Measurements from ENCODE around the gene STRADA.
A peak's percentile ranks its signal among the peaks of the same experiment; 100 is the strongest.

The STRADA gene

GRCh38 chr17:63741408-63742173 is at the start of gene STRADA:
TSS of gene STRADA (minus strand) at chr17:63741799. CDS start at chr17:63728369, 13,430 bp downstream.
- DNase-seq: peak; percentile 86

DNA sequence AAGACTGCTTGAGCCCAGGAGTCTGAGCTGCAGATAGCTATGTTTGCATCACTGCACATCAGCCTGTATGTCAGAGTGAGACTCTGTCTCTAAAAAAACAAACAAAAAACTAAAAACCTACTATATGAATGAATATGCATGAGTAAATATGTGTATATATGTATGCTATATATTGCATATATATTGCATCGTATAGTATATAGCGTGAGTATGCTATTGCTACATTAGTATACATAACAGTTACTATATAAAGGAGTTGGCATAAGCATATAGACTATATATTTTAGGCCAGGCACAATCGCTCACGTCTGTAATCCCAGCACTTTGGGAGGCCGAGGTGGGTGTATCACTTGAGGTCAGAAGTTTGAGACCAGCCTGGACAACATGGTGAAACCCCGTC is 48.5 kb upstream of the STRADA start:
- DNase-seq: no peak

DNA sequence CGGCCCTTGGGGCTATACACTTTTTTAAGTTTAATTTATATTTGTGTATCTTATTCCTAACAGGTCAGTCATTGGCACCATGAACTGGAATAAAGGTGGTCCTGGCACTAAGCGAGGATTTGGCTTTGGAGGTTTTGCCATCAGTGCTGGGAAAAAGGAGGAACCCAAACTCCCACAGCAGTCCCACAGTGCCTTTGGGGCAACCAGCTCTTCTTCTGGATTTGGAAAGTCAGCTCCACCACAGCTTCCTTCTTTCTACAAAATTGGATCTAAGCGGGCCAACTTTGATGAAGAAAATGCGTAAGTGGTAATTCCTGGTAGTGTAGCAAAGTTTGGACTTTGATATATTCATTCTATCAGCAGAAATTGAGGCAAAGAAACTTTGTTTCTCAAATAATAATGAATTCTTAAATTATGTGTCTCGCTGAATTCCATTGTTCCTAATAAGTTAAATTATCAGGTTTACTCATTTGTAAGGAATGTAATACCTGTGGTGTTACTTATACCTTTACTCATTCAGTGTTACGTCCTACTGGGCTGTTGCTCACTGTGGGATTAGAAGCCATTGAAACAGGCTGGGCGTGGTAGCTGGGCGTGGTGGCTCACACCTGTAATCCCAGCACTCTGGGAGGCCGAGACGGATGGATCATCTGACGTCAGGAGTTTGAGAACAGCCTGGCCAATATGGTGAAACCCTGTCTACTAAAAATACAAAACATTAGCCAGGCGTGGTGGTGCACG is 45.5 kb upstream of the STRADA start:
- no peak for DNase-seq

DNA sequence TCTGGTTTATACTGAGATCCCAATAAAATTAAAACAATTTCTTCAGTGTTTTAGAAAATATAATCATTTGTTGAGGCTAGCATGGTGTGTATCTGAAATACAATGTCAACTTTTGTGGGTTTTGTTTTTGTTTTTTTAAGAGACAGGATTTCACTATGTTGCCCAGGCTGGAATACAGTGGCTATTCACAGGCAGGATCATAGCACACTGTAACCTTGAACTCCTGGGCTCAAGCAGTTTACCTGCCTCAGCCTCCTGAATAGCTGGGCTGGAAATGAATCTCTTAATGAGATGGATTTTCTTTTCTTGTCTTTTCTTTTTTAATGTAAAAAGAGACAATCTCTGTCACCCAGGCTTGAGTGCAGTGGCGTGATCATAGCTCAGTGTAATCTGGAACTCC is 44.5 kb upstream of the STRADA start:
- no peak for DNase-seq

DNA sequence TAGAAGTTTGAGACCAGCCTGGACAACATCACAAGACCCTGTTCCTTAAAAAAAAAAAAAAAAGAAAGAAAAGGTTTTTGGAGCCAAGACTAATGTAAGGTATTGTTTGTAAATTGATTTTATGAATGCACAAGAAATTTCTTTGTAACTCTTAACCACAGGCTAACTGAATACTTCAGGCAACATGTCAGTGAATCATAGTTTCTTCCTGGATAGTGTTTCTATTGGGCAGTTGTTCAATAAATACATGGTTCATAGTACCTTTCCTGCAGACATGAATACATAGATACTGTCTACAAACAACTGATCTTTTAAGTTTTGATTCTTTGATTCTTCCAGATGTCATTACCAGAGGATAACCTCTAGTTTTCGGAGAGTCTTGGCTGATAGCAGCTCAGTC is 44.0 kb upstream of the STRADA start:
- DNase-seq: no peak

DNA sequence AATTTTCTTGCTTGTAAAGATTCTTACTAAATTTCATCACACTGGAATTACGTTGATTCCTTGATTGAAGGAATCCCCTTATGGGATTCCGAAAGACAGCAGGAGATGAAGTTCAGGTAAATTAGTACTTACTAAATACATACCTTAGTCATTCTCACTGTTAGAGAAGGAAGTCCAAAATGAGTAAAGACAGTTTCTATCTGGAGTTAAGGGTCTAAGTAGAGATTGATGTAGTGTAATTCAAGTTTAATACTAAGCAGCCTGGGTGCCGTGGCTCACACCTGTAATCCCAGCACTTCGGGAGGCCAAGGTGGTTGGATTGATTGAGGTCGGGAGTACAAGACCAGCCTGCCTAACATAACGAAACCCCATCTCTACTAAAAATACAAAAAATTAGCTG is 41.9 kb upstream of the STRADA start:
- no peak for DNase-seq

- no peak for DNase-seq
Observed at GRCh38 chr17:63780928-63781327, 39.3 kb upstream of the STRADA start.

GRCh38 chr17:63780507-63780906 is 38.9 kb upstream of the STRADA start:
- no peak for DNase-seq

GRCh38 chr17:63775420-63775819 is 33.8 kb upstream of the STRADA start:
- no peak for DNase-seq

- DNase-seq: no peak
Observed at GRCh38 chr17:63774969-63775265, 33.3 kb upstream of the STRADA start.

- no peak for DNase-seq
Observed at GRCh38 chr17:63774141-63774968, 32.8 kb upstream of the STRADA start, which contains the start of gene DDX42. TSS of gene DDX42 (plus strand) at chr17:63774170. CDS start at chr17:63787050, 12,880 bp downstream.

DNA sequence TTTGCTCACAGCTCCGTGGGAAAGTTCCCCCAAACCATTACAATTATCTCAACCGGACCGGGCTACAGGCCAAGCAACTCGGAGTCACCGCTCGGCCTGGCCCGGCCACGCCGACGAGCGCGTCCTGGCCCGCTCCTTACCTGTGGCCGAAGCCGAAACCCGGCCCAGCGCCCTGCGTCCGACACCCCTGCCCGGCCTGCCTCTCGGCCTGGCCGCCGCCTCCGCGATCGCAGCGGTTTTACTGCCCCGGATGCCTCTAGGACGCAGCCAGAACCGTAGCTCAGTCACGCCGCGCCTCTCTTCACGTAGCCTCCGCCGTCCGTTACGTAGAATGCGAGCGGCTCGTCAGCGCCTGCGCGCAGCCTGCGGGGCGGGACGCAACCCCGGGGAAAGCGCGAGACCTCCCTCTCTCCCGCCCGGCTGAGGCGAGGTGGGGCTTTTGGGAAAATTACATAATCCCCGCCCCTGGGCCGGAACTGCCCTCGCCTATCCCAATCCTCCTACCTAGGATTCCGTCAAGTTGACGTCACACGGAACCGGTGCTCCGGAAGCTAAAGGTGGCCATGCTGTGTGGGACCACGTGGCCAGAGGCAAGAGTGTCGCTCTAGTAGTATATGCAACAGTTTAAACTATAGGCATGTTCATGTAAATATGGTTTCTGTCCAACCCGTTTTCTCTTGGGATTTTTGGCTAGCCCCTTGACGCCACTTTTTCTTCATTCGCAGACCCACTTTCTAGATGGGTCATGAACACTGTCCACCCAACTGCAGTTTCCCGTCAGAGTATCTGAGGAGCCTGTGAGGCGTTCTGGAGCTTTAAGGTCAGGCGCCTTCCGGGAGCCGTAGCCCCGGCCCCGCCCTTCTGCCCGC is 31.9 kb upstream of the STRADA start, which contains the start of gene CCDC47:
Gene CCDC47 (minus strand): TSS at position 326 of the 869 bp plus-strand sequence. CDS start 7,422 bp downstream, outside the sequence.
- DNase-seq: peak; percentile 96

DNA sequence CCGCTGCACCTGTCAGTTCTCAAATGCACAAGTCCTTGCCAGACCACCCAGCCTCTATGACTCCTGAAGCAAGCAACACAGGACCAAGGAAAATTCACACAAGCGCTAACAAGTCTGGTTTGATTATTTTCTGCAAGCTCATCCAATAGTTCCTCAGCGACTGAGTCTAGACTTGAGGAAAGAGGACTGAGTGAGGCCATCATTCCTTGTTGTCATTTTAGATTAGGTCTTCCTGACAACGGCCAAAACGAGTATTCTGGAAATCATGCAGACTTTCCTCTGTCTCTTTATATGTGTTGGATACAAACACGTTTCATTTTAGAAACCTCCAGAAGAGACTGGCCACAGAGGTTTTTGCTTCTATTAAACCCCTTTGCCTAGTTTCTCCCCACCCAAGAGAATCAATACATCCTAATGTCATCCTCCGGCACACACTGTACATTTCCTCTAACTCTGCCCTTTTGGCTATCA is 31.2 kb upstream of the STRADA start:
- DNase-seq: no peak

DNA sequence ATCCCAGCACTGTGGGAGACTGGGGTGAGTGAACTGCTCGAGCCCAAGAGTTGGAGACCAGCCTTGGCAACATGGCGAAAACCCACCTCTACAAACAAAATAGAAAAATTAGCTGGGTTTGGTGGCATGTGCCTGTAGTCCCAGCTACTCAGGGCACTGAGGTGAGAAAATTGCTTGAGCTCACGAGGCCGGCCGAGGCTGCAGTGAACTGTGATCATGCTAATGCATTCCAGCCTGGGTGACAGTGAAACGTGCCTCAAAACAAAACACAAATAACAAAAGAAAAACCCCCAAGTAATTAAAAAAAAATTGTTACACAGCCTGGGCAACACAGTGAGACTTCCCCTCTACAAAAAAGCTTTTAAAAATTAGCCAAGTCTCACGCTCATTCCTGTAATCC is 26.8 kb upstream of the STRADA start:
- no peak for DNase-seq

DNA sequence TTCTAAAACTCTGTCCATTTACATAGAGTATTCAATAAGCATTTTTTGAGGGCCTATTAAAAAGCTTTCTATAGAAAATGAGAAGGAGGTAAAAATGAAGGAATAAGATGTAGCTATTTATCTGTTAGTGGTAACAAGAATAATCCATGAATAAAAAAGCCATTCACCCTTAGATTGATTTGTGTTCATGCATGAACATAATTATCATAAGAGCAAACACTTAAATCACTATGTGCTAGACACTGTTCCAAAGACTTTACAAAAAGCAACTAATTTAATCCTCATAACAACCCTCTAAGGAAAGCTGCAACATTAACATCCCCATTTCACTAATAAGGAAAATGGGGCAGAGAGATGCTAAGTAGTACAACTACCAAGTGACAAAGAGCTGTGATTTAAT is 25.2 kb upstream of the STRADA start:
- no peak for DNase-seq

GRCh38 chr17:63764716-63765115 is 23.1 kb upstream of the STRADA start:
- no peak for DNase-seq

- DNase-seq: no peak
Observed at GRCh38 chr17:63762161-63763078, 20.8 kb upstream of the STRADA start.

DNA sequence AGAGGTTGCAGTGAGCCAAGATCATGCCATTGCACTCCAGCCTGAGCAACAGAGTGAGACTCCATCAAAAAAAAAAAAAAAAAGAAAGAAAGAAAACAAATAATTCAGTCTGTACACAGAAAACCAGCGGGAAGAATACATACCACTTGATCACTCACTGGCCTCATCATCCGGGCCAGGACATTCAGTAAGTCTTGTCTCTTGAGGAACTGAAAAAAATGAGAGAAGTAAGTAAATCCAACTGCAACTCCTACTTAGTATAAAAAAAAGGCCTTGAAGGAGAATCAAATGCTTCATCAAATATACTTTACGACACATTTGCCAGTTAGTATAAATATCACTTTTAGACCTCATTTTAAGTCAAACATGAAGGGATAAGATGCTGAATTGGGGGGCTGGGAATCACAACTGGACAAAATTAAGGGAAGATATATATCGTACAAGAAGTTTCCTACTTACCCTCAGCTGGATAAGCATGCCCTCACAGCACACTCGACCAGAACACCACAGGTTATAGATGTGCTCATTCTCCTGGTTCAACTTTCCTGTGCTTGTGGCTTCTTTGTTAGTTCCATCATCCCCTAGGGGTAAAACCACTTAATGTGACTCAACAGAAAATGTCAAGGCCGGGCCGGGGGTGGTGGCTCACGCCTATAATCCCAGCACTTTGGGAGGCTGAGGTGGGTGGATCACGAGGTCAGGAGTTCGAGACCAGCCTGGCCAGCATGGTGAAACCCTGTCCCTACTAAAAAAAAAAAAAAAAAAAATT is 19.4 kb upstream of the STRADA start:
- DNase-seq: no peak

DNA sequence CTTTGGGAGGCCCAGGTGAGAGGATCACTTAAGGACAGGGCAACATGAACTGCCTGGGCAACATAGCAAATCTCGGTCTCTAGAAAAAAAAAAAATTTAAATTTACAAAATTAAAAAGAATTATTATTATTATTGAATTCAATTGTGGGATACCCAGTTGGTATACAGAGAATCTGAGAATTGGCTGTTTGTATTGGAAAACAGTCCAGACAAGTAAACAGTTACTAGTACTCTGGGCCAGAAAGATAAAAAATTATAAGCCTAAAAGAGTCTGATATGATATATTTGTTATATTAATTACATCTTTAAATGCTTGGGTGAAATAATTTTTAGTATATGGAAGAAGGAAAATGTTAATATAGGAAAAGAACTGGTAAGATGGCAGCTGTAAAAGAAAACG is 16.8 kb upstream of the STRADA start:
- DNase-seq: no peak

- no peak for DNase-seq
Observed at GRCh38 chr17:63754046-63754445, 12.4 kb upstream of the STRADA start.
